Liver (tissue), 9 donors: ENCODE results near the gene DGKB. TPM values are rescaled to one million over a fixed set of nuclear protein-coding genes. Genes with fewer than 3 reads are reported as not detected.
A peak's percentile ranks its signal among the peaks of the same experiment; 100 is the strongest.

Source experiments
- DNase-seq: peaks from one replicate; pipeline ENCODE4 v3.0.0-alpha.2; 2017; ENCODE audit warnings: low spot score
- H3K27ac ChIP-seq, 2 donors: one replicate each; pipeline ENCODE4 v1.7.0; 2013; ENCODE audit warnings: inconsistent platforms in 2 of 2, low read length in 2 of 2, control low read depth in 1 of 2, low read depth in 1 of 2, mild to moderate bottlenecking in 1 of 2
- H3K27me3 ChIP-seq, 4 donors: one replicate each; pipeline versions ENCODE4 v1.6.1 to v1.7.0; 2013; ENCODE audit warnings: low read length in 3 of 4, inconsistent platforms in 1 of 4, mild to moderate bottlenecking in 1 of 4, moderate library complexity in 1 of 4; ENCODE audit not compliant: control insufficient read depth in 4 of 4, insufficient read depth in 4 of 4
- H3K36me3 ChIP-seq, 4 donors: one replicate each; pipeline versions ENCODE4 v1.6.1 to v1.7.0; 2013; ENCODE audit warnings: low read length in 3 of 4, mild to moderate bottlenecking in 3 of 4, low read depth in 1 of 4, moderate library complexity in 1 of 4; ENCODE audit not compliant: control insufficient read depth in 4 of 4, insufficient read depth in 3 of 4
- H3K4me1 ChIP-seq, 4 donors: one replicate each; pipeline versions ENCODE4 v1.6.1 to v1.7.0; 2013; ENCODE audit warnings: low read length in 3 of 4, mild to moderate bottlenecking in 3 of 4, moderate library complexity in 1 of 4; ENCODE audit not compliant: control insufficient read depth in 4 of 4, insufficient read depth in 4 of 4
- H3K4me3 ChIP-seq, 3 donors: one replicate each; pipeline versions ENCODE4 v1.6.1 to v1.7.0; 2013; ENCODE audit warnings: low read length in 3 of 3, control low read depth in 1 of 3, low read depth in 1 of 3, mild to moderate bottlenecking in 1 of 3
- H3K9ac ChIP-seq, 2 donors: one replicate each; pipeline ENCODE4 v1.7.0; 2013; ENCODE audit warnings: low read length in 2 of 2, mild to moderate bottlenecking in 2 of 2, moderate library complexity in 2 of 2, control low read depth in 1 of 2, low read depth in 1 of 2
- H3K9me3 ChIP-seq, 4 donors: one replicate each; pipeline versions ENCODE4 v1.6.1 to v1.7.0; 2013; ENCODE audit warnings: low read length in 3 of 4; ENCODE audit not compliant: control insufficient read depth in 4 of 4
- CTCF ChIP-seq: fragments of 150-350 bp; IDR thresholded peaks from 2 replicates; pipeline ENCODE4 v1.5.1; 2017; ENCODE audit warnings: improper control_type of control experiment, low read depth, low read length; ENCODE audit not compliant: missing input control
- EGR1 ChIP-seq, 2 donors: IDR thresholded peaks; 2 replicates each; pipeline ENCODE4 v1.6.1; 2016 to 2018; ENCODE audit warnings: antibody characterized with exemption in 2 of 2, low read depth in 2 of 2
- FOXA1 ChIP-seq: IDR thresholded peaks from 2 replicates; pipeline ENCODE4 v1.6.1; 2016; ENCODE audit warnings: antibody characterized with exemption
- FOXA2 ChIP-seq: IDR thresholded peaks from 2 replicates; pipeline ENCODE4 v1.6.1; 2016; ENCODE audit warnings: antibody characterized with exemption
- GABPA ChIP-seq, 2 donors: IDR thresholded peaks in 1 of 2; conservative IDR thresholded peaks in 1 of 2; 2 replicates each; pipeline ENCODE4 v1.6.1; 2016; ENCODE audit warnings: antibody characterized with exemption in 2 of 2, mild to moderate bottlenecking in 1 of 2, moderate library complexity in 1 of 2
- HNF4A ChIP-seq, 2 donors: conservative IDR thresholded peaks; 2 replicates each; pipeline ENCODE4 v1.6.1; 2016; ENCODE audit warnings: antibody characterized with exemption in 2 of 2, mild to moderate bottlenecking in 2 of 2
- HNF4G ChIP-seq: IDR thresholded peaks from 2 replicates; pipeline ENCODE4 v1.6.1; 2016; ENCODE audit warnings: antibody characterized with exemption
- JUND ChIP-seq, 2 donors: IDR thresholded peaks; 2 replicates each; pipeline ENCODE4 v1.6.1; 2016; ENCODE audit warnings: antibody characterized with exemption in 2 of 2
- MAX ChIP-seq: IDR thresholded peaks from 2 replicates; pipeline ENCODE4 v1.6.1; 2016; ENCODE audit warnings: antibody characterized with exemption
- NR2F2 ChIP-seq: IDR thresholded peaks from 2 replicates; pipeline ENCODE4 v1.6.1; 2016; ENCODE audit warnings: antibody characterized with exemption
- RAD21 ChIP-seq, 2 donors: IDR thresholded peaks; 2 replicates each; pipeline ENCODE4 v1.6.1; 2016; ENCODE audit warnings: antibody characterized with exemption in 2 of 2, mild to moderate bottlenecking in 2 of 2
- RXRA ChIP-seq, 2 donors: IDR thresholded peaks; 2 replicates each; pipeline ENCODE4 v1.6.1; 2017 to 2018; ENCODE audit warnings: antibody characterized with exemption in 2 of 2, mild to moderate bottlenecking in 1 of 2
- SP1 ChIP-seq: IDR thresholded peaks from 2 replicates; pipeline ENCODE4 v1.6.1; 2018; ENCODE audit warnings: antibody characterized with exemption, mild to moderate bottlenecking
- TAF1 ChIP-seq: conservative IDR thresholded peaks from 2 replicates; pipeline ENCODE4 v1.6.1; 2016; ENCODE audit warnings: antibody characterized with exemption, mild to moderate bottlenecking
- YY1 ChIP-seq: IDR thresholded peaks from 2 replicates; pipeline ENCODE4 v1.6.1; 2016; ENCODE audit warnings: antibody characterized with exemption, mild to moderate bottlenecking
- ZBTB33 ChIP-seq: IDR thresholded peaks from 2 replicates; pipeline ENCODE4 v1.6.1; 2016; ENCODE audit warnings: antibody characterized with exemption
- WGBS: extraction: QIAGEN DNeasy Blood & Tissue Kit; methylation state at CpG from one replicate; pipeline ENCODE4 v1.1.7; 2013; 5-methylcytosine and 5-hydroxymethylcytosine counted together
- polyA plus RNA-seq, 2 donors: library from polyadenylated mRNA; stranded (reverse) in 1 of 2; unstranded in 1 of 2; fragments of 200-250 nt in 1 of 2; fragments of >200 nt in 1 of 2; fragmentation: Nextera tagmentation in 1 of 2; extraction: Ambion mirVana in 1 of 2; gene quantifications; one replicate each; pipeline versions ENCODE4 v1.2.1 to v1.2.3, GENCODE V29; 2013 to 2015
- total RNA-seq, 2 donors: library from RNA; depleted of rRNA; stranded (reverse); fragments of >200 nt; gene quantifications; one replicate each; pipeline ENCODE4 v1.2.3, GENCODE V29; 2014
- TF ChIP-seq, protein P1 (sequence below): IDR thresholded peaks from 2 replicates; pipeline ENCODE4 v1.6.1; 2016; ENCODE audit warnings: antibody characterized with exemption
- TF ChIP-seq, protein P2 (sequence below): IDR thresholded peaks from 2 replicates; pipeline ENCODE4 v1.6.1; 2016; ENCODE audit warnings: antibody characterized with exemption, mild to moderate bottlenecking
- donor health status: healthy.
- donor health status: healthy.
- donor health status: healthy.
- donor health status: healthy.
- donor health status: healthy.

Gene DGKB
- total and polyA plus RNA-seq, 4 donors: 0.09 to 0.42 TPM; not detected in 2

DNA sequence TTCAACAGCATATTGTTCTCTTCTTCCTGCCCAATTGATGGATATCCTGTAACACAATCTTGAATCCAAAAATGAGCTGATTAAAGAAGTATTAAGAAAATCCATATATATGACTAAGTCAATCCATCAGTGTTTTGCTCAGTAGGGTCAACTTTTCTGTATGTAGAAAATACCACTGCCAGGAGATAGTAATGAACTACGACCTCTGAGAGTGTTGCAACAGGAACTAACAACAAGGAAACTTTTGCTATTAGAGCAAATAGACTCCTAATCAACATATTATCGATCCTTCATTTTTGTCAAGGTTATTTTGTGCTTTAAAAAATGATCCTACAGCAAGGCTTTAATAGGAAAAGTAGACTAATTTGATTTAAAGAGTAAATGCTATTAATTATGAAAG, 507.8 kb downstream of the DGKB start:
- Histone ChIP-seq H3K4me1 (no peaks in the 10 kb centered on the region), H3K27ac (no peak overlapping the region), H3K27me3 (no peaks in the 10 kb centered on the region), H3K4me3 (no peak overlapping the region), H3K36me3 (no peaks in the 10 kb centered on the region), H3K9me3 (no peaks in the 10 kb centered on the region), H3K9ac (no peak overlapping the region)
- DNase-seq: no peak
- WGBS: 26% methylated on average over 2 of the region's 2 CpGs
- TF ChIP-seq FOXA2: no peak
- no peak for TF ChIP-seq HNF4G
- TF ChIP-seq MAX: no peak
- peak in 1 of 2 donors; percentile 15 for TF ChIP-seq RXRA (IDR thresholded peaks at IDR 0.05)
- TF ChIP-seq HNF4A (conservative IDR thresholded peaks at IDR 0.05): peak; percentile 48 to 69
- peak; percentile 37 for TF ChIP-seq SP1
- no peak for TF ChIP-seq JUND (IDR thresholded peaks at IDR 0.05)
- TF ChIP-seq, protein P1, sequence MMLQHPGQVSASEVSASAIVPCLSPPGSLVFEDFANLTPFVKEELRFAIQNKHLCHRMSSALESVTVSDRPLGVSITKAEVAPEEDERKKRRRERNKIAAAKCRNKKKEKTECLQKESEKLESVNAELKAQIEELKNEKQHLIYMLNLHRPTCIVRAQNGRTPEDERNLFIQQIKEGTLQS: no peak
- TF ChIP-seq NR2F2: no peak
- TF ChIP-seq EGR1 (IDR thresholded peaks at IDR 0.05; ENCODE audit: low read depth in 2 of 2): no peak
- no peak for TF ChIP-seq GABPA (IDR thresholded peaks at IDR 0.05 in 1 of 2, conservative IDR thresholded peaks at IDR 0.05 in 1 of 2)
- no peak for TF ChIP-seq ZBTB33
- TF ChIP-seq YY1: no peak
- TF ChIP-seq TAF1: no peak
- TF ChIP-seq RAD21 (IDR thresholded peaks at IDR 0.05): peak; percentile 5 to 38

DNA sequence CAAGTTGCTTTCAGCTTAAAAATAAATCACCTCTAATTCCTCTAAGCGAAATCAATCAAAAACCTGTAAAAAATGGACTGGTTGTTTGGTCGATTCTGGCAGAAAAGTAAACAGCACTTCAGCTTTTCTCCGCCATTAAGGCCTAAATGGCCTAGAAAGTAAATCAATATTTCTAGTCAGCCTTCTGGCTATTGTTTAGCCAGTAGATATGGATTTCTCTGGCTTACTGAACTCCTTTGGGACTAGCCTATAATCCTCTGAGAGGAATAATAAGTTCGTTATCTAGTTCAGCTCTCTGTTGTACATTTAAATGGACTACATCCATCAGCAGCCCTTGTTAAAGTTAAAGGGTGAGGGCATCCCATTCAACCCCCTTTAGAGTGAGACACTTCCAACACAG, 513.0 kb downstream of the DGKB start:
- H3K27ac ChIP-seq: no peak overlapping the region
- H3K36me3 ChIP-seq: no peaks in the 10 kb centered on the region
- no peak for DNase-seq
- H3K9ac ChIP-seq: no peak overlapping the region
- H3K9me3 ChIP-seq: no peaks in the 10 kb centered on the region
- H3K4me3 ChIP-seq: no peak overlapping the region
- H3K27me3 ChIP-seq: no peaks in the 10 kb centered on the region
- TF ChIP-seq GABPA (IDR thresholded peaks at IDR 0.05 in 1 of 2, conservative IDR thresholded peaks at IDR 0.05 in 1 of 2) (no peak), YY1 (peak; percentile 61)
- 32% methylated on average over 4 of the region's 4 CpGs for WGBS
- H3K4me1 ChIP-seq: peaks cover 0 to 1% (median 0%) of the 10 kb centered on the region in 4 donors

DNA sequence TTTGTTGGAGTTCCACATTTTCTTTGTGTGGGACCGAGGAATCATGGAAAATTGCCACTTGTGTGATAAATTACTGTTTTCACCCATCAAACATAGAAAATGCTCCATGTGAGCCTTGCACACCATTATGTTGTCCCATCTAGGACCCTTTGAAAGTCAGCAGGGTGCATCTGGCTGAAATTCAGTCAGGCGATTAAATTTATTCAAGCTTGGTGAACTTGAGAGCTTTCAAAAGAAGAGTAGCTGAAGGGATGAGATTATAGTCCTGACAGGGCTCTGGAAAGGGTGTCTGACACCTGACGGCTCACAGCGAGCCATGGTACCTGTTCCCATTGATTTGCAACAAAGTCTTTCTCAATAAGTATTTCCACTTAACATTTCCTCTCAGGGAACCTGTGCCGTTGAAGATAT, 513.4 kb downstream of the DGKB start:
- no peak for DNase-seq
- Histone ChIP-seq H3K9me3 (no peaks in the 10 kb centered on the region), H3K36me3 (no peaks in the 10 kb centered on the region), H3K27me3 (no peaks in the 10 kb centered on the region), H3K27ac (no peak overlapping the region), H3K4me3 (no peak overlapping the region), H3K4me1 (peaks cover 0 to 1% (median 0%) of the 10 kb centered on the region in 4 donors), H3K9ac (no peak overlapping the region)
- WGBS: 58% methylated on average over 5 of the region's 5 CpGs
- no peak for TF ChIP-seq EGR1 (IDR thresholded peaks at IDR 0.05; ENCODE audit: low read depth in 2 of 2)
- no peak for TF ChIP-seq SP1
- TF ChIP-seq, protein P1: no peak
- no peak for TF ChIP-seq RXRA (IDR thresholded peaks at IDR 0.05)
- TF ChIP-seq RAD21 (IDR thresholded peaks at IDR 0.05): no peak
- no peak for TF ChIP-seq HNF4A (conservative IDR thresholded peaks at IDR 0.05)
- no peak for TF ChIP-seq NR2F2
- TF ChIP-seq MAX: no peak
- TF ChIP-seq JUND (IDR thresholded peaks at IDR 0.05): no peak
- TF ChIP-seq, protein P2, sequence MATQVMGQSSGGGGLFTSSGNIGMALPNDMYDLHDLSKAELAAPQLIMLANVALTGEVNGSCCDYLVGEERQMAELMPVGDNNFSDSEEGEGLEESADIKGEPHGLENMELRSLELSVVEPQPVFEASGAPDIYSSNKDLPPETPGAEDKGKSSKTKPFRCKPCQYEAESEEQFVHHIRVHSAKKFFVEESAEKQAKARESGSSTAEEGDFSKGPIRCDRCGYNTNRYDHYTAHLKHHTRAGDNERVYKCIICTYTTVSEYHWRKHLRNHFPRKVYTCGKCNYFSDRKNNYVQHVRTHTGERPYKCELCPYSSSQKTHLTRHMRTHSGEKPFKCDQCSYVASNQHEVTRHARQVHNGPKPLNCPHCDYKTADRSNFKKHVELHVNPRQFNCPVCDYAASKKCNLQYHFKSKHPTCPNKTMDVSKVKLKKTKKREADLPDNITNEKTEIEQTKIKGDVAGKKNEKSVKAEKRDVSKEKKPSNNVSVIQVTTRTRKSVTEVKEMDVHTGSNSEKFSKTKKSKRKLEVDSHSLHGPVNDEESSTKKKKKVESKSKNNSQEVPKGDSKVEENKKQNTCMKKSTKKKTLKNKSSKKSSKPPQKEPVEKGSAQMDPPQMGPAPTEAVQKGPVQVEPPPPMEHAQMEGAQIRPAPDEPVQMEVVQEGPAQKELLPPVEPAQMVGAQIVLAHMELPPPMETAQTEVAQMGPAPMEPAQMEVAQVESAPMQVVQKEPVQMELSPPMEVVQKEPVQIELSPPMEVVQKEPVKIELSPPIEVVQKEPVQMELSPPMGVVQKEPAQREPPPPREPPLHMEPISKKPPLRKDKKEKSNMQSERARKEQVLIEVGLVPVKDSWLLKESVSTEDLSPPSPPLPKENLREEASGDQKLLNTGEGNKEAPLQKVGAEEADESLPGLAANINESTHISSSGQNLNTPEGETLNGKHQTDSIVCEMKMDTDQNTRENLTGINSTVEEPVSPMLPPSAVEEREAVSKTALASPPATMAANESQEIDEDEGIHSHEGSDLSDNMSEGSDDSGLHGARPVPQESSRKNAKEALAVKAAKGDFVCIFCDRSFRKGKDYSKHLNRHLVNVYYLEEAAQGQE: no peak
- no peak for TF ChIP-seq CTCF
- TF ChIP-seq FOXA2: no peak
- TF ChIP-seq GABPA (IDR thresholded peaks at IDR 0.05 in 1 of 2, conservative IDR thresholded peaks at IDR 0.05 in 1 of 2): no peak
- no peak for TF ChIP-seq YY1
- no peak for TF ChIP-seq TAF1
- TF ChIP-seq FOXA1: no peak
